ENCODE measurements around the gene SLC44A5.

Gene SLC44A5

GRCh38 chr1:75587692-75588091, 23.2 kb downstream of the SLC44A5 start:
- Histone ChIP-seq H3K9ac (ENCODE audit: low read length) (no peak overlapping the region), H3K4me1 (ENCODE audit: insufficient read depth, low read length) (no peaks in the 10 kb centered on the region), H3K36me3 (ENCODE audit: insufficient read depth, low read length) (no peaks in the 10 kb centered on the region), H3K27me3 (ENCODE audit: control insufficient read depth in 1 of 2, insufficient read depth in 2 of 2, low read length in 2 of 2) (no peaks in the 10 kb centered on the region), H3K4me3 (ENCODE audit: low read depth in 1 of 2, low read length in 2 of 2) (no peak overlapping the region), H3K9me3 (ENCODE audit: low read length) (no peaks in the 10 kb centered on the region), H3K27ac (ENCODE audit: low read depth, low read length) (no peak overlapping the region)

GRCh38 chr1:75583282-75583681, 27.6 kb downstream of the SLC44A5 start:
- Histone ChIP-seq H3K4me3 (ENCODE audit: low read depth in 1 of 2, low read length in 2 of 2) (no peak overlapping the region), H3K4me1 (ENCODE audit: insufficient read depth, low read length) (no peaks in the 10 kb centered on the region), H3K9ac (ENCODE audit: low read length) (no peak overlapping the region), H3K27ac (ENCODE audit: low read depth, low read length) (no peak overlapping the region), H3K36me3 (ENCODE audit: insufficient read depth, low read length) (no peaks in the 10 kb centered on the region), H3K9me3 (ENCODE audit: low read length) (no peaks in the 10 kb centered on the region), H3K27me3 (ENCODE audit: control insufficient read depth in 1 of 2, insufficient read depth in 2 of 2, low read length in 2 of 2) (no peaks in the 10 kb centered on the region)

- Histone ChIP-seq H3K9me3 (ENCODE audit: low read length) (no peaks in the 10 kb centered on the region), H3K27me3 (ENCODE audit: control insufficient read depth in 1 of 2, insufficient read depth in 2 of 2, low read length in 2 of 2) (no peaks in the 10 kb centered on the region), H3K9ac (ENCODE audit: low read length) (no peak overlapping the region), H3K27ac (ENCODE audit: low read depth, low read length) (no peak overlapping the region), H3K4me3 (ENCODE audit: low read depth in 1 of 2, low read length in 2 of 2) (no peak overlapping the region), H3K36me3 (ENCODE audit: insufficient read depth, low read length) (no peaks in the 10 kb centered on the region), H3K4me1 (ENCODE audit: insufficient read depth, low read length) (no peaks in the 10 kb centered on the region)
These were observed 28.1 kb downstream of the SLC44A5 start for GRCh38 chr1:75582725-75583261.

GRCh38 chr1:75579046-75579445, 31.9 kb downstream of the SLC44A5 start:
- Histone ChIP-seq H3K27ac (ENCODE audit: low read depth, low read length) (no peak overlapping the region), H3K9me3 (ENCODE audit: low read length) (no peaks in the 10 kb centered on the region), H3K36me3 (ENCODE audit: insufficient read depth, low read length) (no peaks in the 10 kb centered on the region), H3K9ac (ENCODE audit: low read length) (no peak overlapping the region), H3K4me3 (ENCODE audit: low read depth in 1 of 2, low read length in 2 of 2) (no peak overlapping the region), H3K4me1 (ENCODE audit: insufficient read depth, low read length) (no peaks in the 10 kb centered on the region), H3K27me3 (ENCODE audit: control insufficient read depth in 1 of 2, insufficient read depth in 2 of 2, low read length in 2 of 2) (no peaks in the 10 kb centered on the region)

- Histone ChIP-seq H3K27ac (ENCODE audit: low read depth, low read length) (no peak overlapping the region), H3K4me3 (ENCODE audit: low read depth in 1 of 2, low read length in 2 of 2) (no peak overlapping the region), H3K9me3 (ENCODE audit: low read length) (no peaks in the 10 kb centered on the region), H3K4me1 (ENCODE audit: insufficient read depth, low read length) (no peaks in the 10 kb centered on the region), H3K9ac (ENCODE audit: low read length) (no peak overlapping the region), H3K27me3 (ENCODE audit: control insufficient read depth in 1 of 2, insufficient read depth in 2 of 2, low read length in 2 of 2) (no peaks in the 10 kb centered on the region), H3K36me3 (ENCODE audit: insufficient read depth, low read length) (no peaks in the 10 kb centered on the region)
These were observed 35.1 kb downstream of the SLC44A5 start for GRCh38 chr1:75575837-75576236.

GRCh38 chr1:75567191-75567590, 43.7 kb downstream of the SLC44A5 start:
- Histone ChIP-seq H3K27ac (ENCODE audit: low read depth, low read length) (no peak overlapping the region), H3K27me3 (ENCODE audit: control insufficient read depth in 1 of 2, insufficient read depth in 2 of 2, low read length in 2 of 2) (no peaks in the 10 kb centered on the region), H3K4me1 (ENCODE audit: insufficient read depth, low read length) (no peaks in the 10 kb centered on the region), H3K9ac (ENCODE audit: low read length) (no peak overlapping the region), H3K36me3 (ENCODE audit: insufficient read depth, low read length) (no peaks in the 10 kb centered on the region), H3K9me3 (ENCODE audit: low read length) (no peaks in the 10 kb centered on the region), H3K4me3 (ENCODE audit: low read depth in 1 of 2, low read length in 2 of 2) (no peak overlapping the region)

- Histone ChIP-seq H3K4me3 (ENCODE audit: low read depth in 1 of 2, low read length in 2 of 2) (no peak overlapping the region), H3K9ac (ENCODE audit: low read length) (no peak overlapping the region), H3K9me3 (ENCODE audit: low read length) (no peaks in the 10 kb centered on the region)
These were observed 51.1 kb downstream of the SLC44A5 start for GRCh38 chr1:75559800-75560199.

GRCh38 chr1:75559136-75559535, 51.8 kb downstream of the SLC44A5 start:
- H3K9ac ChIP-seq (ENCODE audit: low read length): no peak overlapping the region
- H3K4me3 ChIP-seq (ENCODE audit: low read depth in 1 of 2, low read length in 2 of 2): no peak overlapping the region
- no peak overlapping the region for H3K27ac ChIP-seq (ENCODE audit: low read depth, low read length)
- no peaks in the 10 kb centered on the region for H3K27me3 ChIP-seq (ENCODE audit: control insufficient read depth in 1 of 2, insufficient read depth in 2 of 2, low read length in 2 of 2)
- no peaks in the 10 kb centered on the region for H3K9me3 ChIP-seq (ENCODE audit: low read length)
- no peaks in the 10 kb centered on the region for H3K36me3 ChIP-seq (ENCODE audit: insufficient read depth, low read length)
- no peaks in the 10 kb centered on the region for H3K4me1 ChIP-seq (ENCODE audit: insufficient read depth, low read length)

More at GRCh38 chr1:75559800-75560199, 51.1 kb downstream of the SLC44A5 start:
- Histone ChIP-seq H3K4me1 (ENCODE audit: insufficient read depth, low read length) (no peaks in the 10 kb centered on the region), H3K36me3 (ENCODE audit: insufficient read depth, low read length) (no peaks in the 10 kb centered on the region), H3K27ac (ENCODE audit: low read depth, low read length) (no peak overlapping the region), H3K27me3 (ENCODE audit: control insufficient read depth in 1 of 2, insufficient read depth in 2 of 2, low read length in 2 of 2) (no peaks in the 10 kb centered on the region)

- no peaks in the 10 kb centered on the region for H3K9me3 ChIP-seq (ENCODE audit: low read length)
These were observed 56.0 kb downstream of the SLC44A5 start for GRCh38 chr1:75554870-75555269.

GRCh38 chr1:75554181-75554580, 56.7 kb downstream of the SLC44A5 start:
- H3K4me1 ChIP-seq (ENCODE audit: insufficient read depth, low read length): no peaks in the 10 kb centered on the region
- no peak overlapping the region for H3K9ac ChIP-seq (ENCODE audit: low read length)
- no peaks in the 10 kb centered on the region for H3K27me3 ChIP-seq (ENCODE audit: control insufficient read depth in 1 of 2, insufficient read depth in 2 of 2, low read length in 2 of 2)
- no peak overlapping the region for H3K27ac ChIP-seq (ENCODE audit: low read depth, low read length)
- no peaks in the 10 kb centered on the region for H3K36me3 ChIP-seq (ENCODE audit: insufficient read depth, low read length)
- no peaks in the 10 kb centered on the region for H3K9me3 ChIP-seq (ENCODE audit: low read length)
- H3K4me3 ChIP-seq (ENCODE audit: low read depth in 1 of 2, low read length in 2 of 2): no peak overlapping the region

More at GRCh38 chr1:75554870-75555269, 56.0 kb downstream of the SLC44A5 start:
- Histone ChIP-seq H3K36me3 (ENCODE audit: insufficient read depth, low read length) (no peaks in the 10 kb centered on the region), H3K9ac (ENCODE audit: low read length) (no peak overlapping the region), H3K4me1 (ENCODE audit: insufficient read depth, low read length) (no peaks in the 10 kb centered on the region), H3K27ac (ENCODE audit: low read depth, low read length) (no peak overlapping the region), H3K27me3 (ENCODE audit: control insufficient read depth in 1 of 2, insufficient read depth in 2 of 2, low read length in 2 of 2) (no peaks in the 10 kb centered on the region), H3K4me3 (ENCODE audit: low read depth in 1 of 2, low read length in 2 of 2) (no peak overlapping the region)

- no peak overlapping the region for H3K9ac ChIP-seq (ENCODE audit: low read length)
- no peaks in the 10 kb centered on the region for H3K36me3 ChIP-seq (ENCODE audit: insufficient read depth, low read length)
- no peaks in the 10 kb centered on the region for H3K27me3 ChIP-seq (ENCODE audit: control insufficient read depth in 1 of 2, insufficient read depth in 2 of 2, low read length in 2 of 2)
- no peak overlapping the region for H3K4me3 ChIP-seq (ENCODE audit: low read depth in 1 of 2, low read length in 2 of 2)
- H3K9me3 ChIP-seq (ENCODE audit: low read length): no peaks in the 10 kb centered on the region
- H3K4me1 ChIP-seq (ENCODE audit: insufficient read depth, low read length): no peaks in the 10 kb centered on the region
- no peak overlapping the region for H3K27ac ChIP-seq (ENCODE audit: low read depth, low read length)
These were observed 60.4 kb downstream of the SLC44A5 start for GRCh38 chr1:75550559-75550958.

- Histone ChIP-seq H3K27me3 (ENCODE audit: control insufficient read depth in 1 of 2, insufficient read depth in 2 of 2, low read length in 2 of 2) (no peaks in the 10 kb centered on the region), H3K4me1 (ENCODE audit: insufficient read depth, low read length) (no peaks in the 10 kb centered on the region), H3K36me3 (ENCODE audit: insufficient read depth, low read length) (no peaks in the 10 kb centered on the region), H3K27ac (ENCODE audit: low read depth, low read length) (no peak overlapping the region), H3K9ac (ENCODE audit: low read length) (no peak overlapping the region), H3K9me3 (ENCODE audit: low read length) (no peaks in the 10 kb centered on the region), H3K4me3 (ENCODE audit: low read depth in 1 of 2, low read length in 2 of 2) (no peak overlapping the region)
These were observed 62.0 kb downstream of the SLC44A5 start for GRCh38 chr1:75548721-75549480.

All from muscle layer of colon (tissue), 2 donors.